Transverse colon (tissue), 4 donors: ENCODE measurements around the gene GPRASP2. TPM values are rescaled to one million over a fixed set of nuclear protein-coding genes. Genes with fewer than 3 reads are reported as not detected.

Experiments
- DNase-seq: peaks from one replicate; pipeline ENCODE4 v3.0.0-alpha.2; 2019
- H3K27ac ChIP-seq, 4 donors: fragments of 200-600 bp; sonication (generic); 2 replicates each; pipeline ENCODE4 v1.5.1; 2016 to 2018; ENCODE audit warnings: inconsistent platforms in 4 of 4
- H3K27me3 ChIP-seq: fragments of 200-600 bp; sonication (generic); 2 replicates; pipeline ENCODE4 v1.5.1; 2017; ENCODE audit warnings: inconsistent platforms
- H3K36me3 ChIP-seq, 4 donors: fragments of 200-600 bp; sonication (generic); 2 replicates each; pipeline ENCODE4 v1.5.1; 2017 to 2019; ENCODE audit warnings: inconsistent platforms in 4 of 4
- H3K4me1 ChIP-seq, 4 donors: fragments of 200-600 bp; sonication (generic); 2 replicates each; pipeline ENCODE4 v1.5.1; 2017 to 2020; ENCODE audit warnings: inconsistent platforms in 4 of 4
- H3K4me3 ChIP-seq, 4 donors: fragments of 200-600 bp; sonication (generic); 1 replicate in 1 of 4; 2 replicates in 3 of 4; pipeline versions ENCODE4 v1.5.1 to v1.6.1; 2017 to 2019; ENCODE audit warnings: inconsistent platforms in 4 of 4
- H3K9me3 ChIP-seq, 2 donors: fragments of 200-600 bp; sonication (generic); 2 replicates each; pipeline ENCODE4 v1.5.1; 2017 to 2019; ENCODE audit warnings: inconsistent platforms in 2 of 2
- CTCF ChIP-seq, 5 experiments: fragments of 200-600 bp in 3 of 5; fragments of 450-650 bp in 2 of 5; sonication (generic) in 3 of 5; IDR thresholded peaks; 1 replicate in 2 of 5; 2 replicates in 3 of 5; pipeline ENCODE4 v1.5.1; 2016 to 2017; ENCODE audit warnings: antibody characterized with exemption in 5 of 5, inconsistent platforms in 3 of 5, mild to moderate bottlenecking in 2 of 5, moderate library complexity in 1 of 5
- EP300 ChIP-seq: sonication (generic); formaldehyde crosslinking; IDR thresholded peaks from one replicate; pipeline ENCODE4 v1.6.1; 2017; ENCODE audit warnings: antibody characterized with exemption, low read depth
- POLR2A ChIP-seq: fragments of 450-650 bp; IDR thresholded peaks from one replicate; pipeline ENCODE4 v1.6.1; 2016; ENCODE audit warnings: antibody characterized with exemption, mild to moderate bottlenecking, moderate library complexity
- POLR2AphosphoS5 ChIP-seq, 3 donors: sonication (generic); formaldehyde crosslinking; IDR thresholded peaks; one replicate each; pipeline ENCODE4 v1.6.1; 2016; ENCODE audit warnings: antibody characterized with exemption in 3 of 3
- WGBS, 2 donors: methylation state at CpG; one replicate each; pipeline ENCODE4 v1.1.5; 2018; ENCODE audit warnings: low coverage in 1 of 2; 5-methylcytosine and 5-hydroxymethylcytosine counted together
- in situ Hi-C, 4 donors: fragments of 200-750 bp; cut with MboI; loops; one replicate each; pipeline versions ENCODE4 v1.15.0 to v1.15.1; 2017; ENCODE audit warnings: low sequenced_read_pairs in 3 of 4, low pct_ligation_motif_present in 1 of 4, low pct_unique_long_range_greater_than_20kb in 1 of 4
- intact Hi-C: fragments of 100-400 bp; cut with DNase I; formaldehyde crosslinking; loops from one replicate; pipeline ENCODE4 v1.15.1; 2023; ENCODE audit warnings: low total_unique reads
- total RNA-seq, 4 donors: library from RNA; depleted of rRNA; stranded (reverse); fragments of >200 nt; gene quantifications; one replicate each; pipeline ENCODE4 v1.1.0, GENCODE V29; 2016

GPRASP2 gene
- total RNA-seq, 4 donors from 2014 or later = 1.2 to 4.6 (median 2.7) TPM

GRCh38 chrX:102684772-102685520 is 27.3 kb upstream of the GPRASP2 start:
- H3K36me3 ChIP-seq = no peaks in the 10 kb centered on the region
- DNase-seq = no peak
- intact Hi-C loops = no loop called here
- TF ChIP-seq EP300 (no peak), POLR2AphosphoS5 (IDR thresholded peaks at IDR 0.05) (no peak), CTCF (IDR thresholded peaks at IDR 0.05) (no peak), POLR2A (no peak)
- in situ Hi-C loops = no loop called here
- 20 to 50% methylated on average over 1 to 2 of the region's 2 CpGs for WGBS, 2 donors
- H3K27ac ChIP-seq = no peak overlapping the region
- no peaks in the 10 kb centered on the region for H3K4me1 ChIP-seq
- no peaks in the 10 kb centered on the region for H3K27me3 ChIP-seq
- no peaks in the 10 kb centered on the region for H3K9me3 ChIP-seq
- H3K4me3 ChIP-seq = no peak overlapping the region

GRCh38 chrX:102694749-102695148 is 17.5 kb upstream of the GPRASP2 start:
- no peaks in the 10 kb centered on the region for H3K4me1 ChIP-seq
- WGBS, 2 donors = 81 to 92% methylated on average over 2 to 3 of the region's 3 CpGs
- DNase-seq = no peak
- H3K27ac ChIP-seq = no peak overlapping the region
- no peak overlapping the region for H3K4me3 ChIP-seq
- H3K27me3 ChIP-seq = no peaks in the 10 kb centered on the region
- H3K9me3 ChIP-seq = no peaks in the 10 kb centered on the region
- TF ChIP-seq CTCF (IDR thresholded peaks at IDR 0.05) = no peak
- TF ChIP-seq EP300 = no peak
- no peak for TF ChIP-seq POLR2AphosphoS5 (IDR thresholded peaks at IDR 0.05)
- no peak for TF ChIP-seq POLR2A
- in situ Hi-C loops = no loop called here
- intact Hi-C loops = no loop called here
- no peaks in the 10 kb centered on the region for H3K36me3 ChIP-seq

- TF ChIP-seq CTCF (IDR thresholded peaks at IDR 0.05) (no peak), EP300 (no peak), POLR2A (no peak), POLR2AphosphoS5 (IDR thresholded peaks at IDR 0.05) (no peak)
- in situ Hi-C loops (no loop called here), intact Hi-C loops (no loop called here)
- H3K4me1 ChIP-seq = no peaks in the 10 kb centered on the region
- no peak overlapping the region for H3K27ac ChIP-seq
- no peak for DNase-seq
- H3K9me3 ChIP-seq = no peaks in the 10 kb centered on the region
- H3K4me3 ChIP-seq = no peak overlapping the region
- no peaks in the 10 kb centered on the region for H3K27me3 ChIP-seq
- H3K36me3 ChIP-seq = no peaks in the 10 kb centered on the region
Measured at GRCh38 chrX:102696306-102696705, 15.9 kb upstream of the GPRASP2 start.

- H3K4me3 ChIP-seq = no peak overlapping the region
- H3K9me3 ChIP-seq = no peaks in the 10 kb centered on the region
- H3K36me3 ChIP-seq = no peaks in the 10 kb centered on the region
- TF ChIP-seq CTCF (IDR thresholded peaks at IDR 0.05) (no peak), POLR2A (no peak), EP300 (no peak), POLR2AphosphoS5 (IDR thresholded peaks at IDR 0.05) (no peak)
- no peaks in the 10 kb centered on the region for H3K27me3 ChIP-seq
- H3K27ac ChIP-seq = no peak overlapping the region
- in situ Hi-C loops (no loop called here), intact Hi-C loops (no loop called here)
- H3K4me1 ChIP-seq = no peaks in the 10 kb centered on the region
- no peak for DNase-seq
Measured at GRCh38 chrX:102697494-102697893, 14.8 kb upstream of the GPRASP2 start.
